Embryonic facial prominence (tissue), 1 donor: ENCODE data around the gene CAMK2N1.

ENCODE experiments used
- DNase-seq: peaks from one replicate; pipeline ENCODE4 v3.0.0-alpha.2; 2016; ENCODE audit errors: extremely low spot score

Gene CAMK2N1

DNA sequence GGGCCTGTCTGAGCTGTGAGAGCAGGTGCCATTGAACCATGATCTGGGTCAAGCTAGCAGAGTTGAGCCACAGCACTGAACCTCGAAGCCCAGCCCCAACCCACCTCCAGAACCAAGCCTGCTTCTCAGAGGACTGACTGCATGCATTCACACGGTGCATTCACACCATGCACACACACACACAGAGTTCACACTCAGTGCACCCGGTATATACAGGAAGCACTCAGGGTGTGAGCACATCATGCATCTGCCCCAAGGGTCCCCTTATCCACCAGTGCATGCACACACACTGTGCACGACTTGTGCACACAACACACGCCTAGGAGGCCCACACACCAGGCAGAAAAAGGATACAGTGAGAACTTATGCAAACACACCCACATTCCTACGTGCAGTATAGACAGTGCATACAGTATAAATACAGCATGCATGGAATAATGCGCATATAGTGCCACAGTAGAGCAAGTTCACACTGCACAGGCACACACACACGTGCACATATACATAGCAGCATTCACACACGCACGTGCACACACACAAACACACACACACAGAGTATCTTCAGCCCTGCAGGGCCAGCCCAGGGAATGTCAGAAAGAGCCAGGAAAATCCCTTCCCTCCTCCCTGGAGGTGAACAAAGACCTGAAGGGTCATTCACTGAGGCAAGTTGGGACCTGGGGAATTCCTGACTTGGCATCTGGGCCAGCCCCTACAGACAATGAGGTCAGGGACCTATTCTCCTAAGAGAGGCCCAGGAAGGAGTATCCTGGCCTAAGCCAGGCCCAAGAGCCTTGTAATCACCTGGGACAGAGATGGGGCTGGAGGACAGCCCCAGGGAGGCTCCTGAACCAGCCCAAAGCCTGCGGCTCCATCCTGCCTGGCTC lies 42.1 kb downstream of the CAMK2N1 start:
- no peak for DNase-seq

DNA sequence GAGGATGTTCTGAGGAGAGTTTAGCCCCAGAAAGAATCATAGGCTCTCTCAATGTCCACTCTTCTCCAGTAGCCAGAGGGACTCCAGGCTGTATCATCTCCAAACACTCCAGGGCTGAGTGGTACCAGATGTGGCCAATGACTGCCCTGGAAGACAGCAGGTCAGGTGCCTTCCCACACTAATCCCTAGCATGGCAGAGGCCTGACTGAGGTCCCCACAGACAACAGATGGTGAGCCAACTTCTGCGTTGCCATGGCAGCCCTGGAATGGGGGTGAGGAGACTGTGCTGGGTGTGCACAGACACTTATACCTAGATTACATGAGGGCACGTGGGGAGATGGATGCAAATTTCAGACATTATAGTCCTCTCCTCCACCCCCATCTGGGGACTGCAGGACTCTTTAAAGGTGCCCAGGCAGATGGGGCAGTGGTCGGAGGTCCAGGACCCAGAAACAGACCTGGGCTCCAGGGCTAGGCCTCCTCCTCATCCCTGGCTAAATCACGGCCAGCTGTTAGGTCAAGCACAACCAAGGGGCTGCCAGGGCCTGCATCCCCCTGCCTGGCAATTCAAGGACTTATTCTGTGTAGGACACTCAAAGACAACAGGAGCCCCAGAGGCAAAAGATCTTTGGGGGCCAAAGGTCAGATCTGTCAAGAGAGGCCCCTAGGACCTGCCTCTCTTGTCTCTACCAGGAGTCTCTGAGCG lies 42.9 kb downstream of the CAMK2N1 start:
- no peak for DNase-seq

DNA sequence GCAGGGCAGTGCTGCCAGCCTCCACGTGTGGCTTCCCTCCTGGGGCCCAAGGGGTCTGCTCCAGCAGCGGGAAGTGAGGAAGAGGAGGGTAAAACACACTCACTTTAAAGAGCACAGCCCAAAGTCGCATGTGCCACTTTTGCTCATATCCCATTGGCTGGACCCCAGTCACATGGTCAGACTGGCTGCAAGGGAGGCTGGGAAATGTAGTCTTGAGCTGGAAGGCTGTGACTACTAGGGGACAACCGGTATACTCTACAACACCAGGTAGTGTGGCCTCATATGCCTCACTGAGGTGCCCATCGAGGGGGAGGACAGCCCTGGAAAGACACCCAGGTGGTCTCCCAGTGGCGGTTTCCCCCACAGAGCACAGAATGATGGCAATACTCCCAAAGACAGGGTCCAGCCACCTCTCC lies 45.2 kb downstream of the CAMK2N1 start:
- no peak for DNase-seq

DNA sequence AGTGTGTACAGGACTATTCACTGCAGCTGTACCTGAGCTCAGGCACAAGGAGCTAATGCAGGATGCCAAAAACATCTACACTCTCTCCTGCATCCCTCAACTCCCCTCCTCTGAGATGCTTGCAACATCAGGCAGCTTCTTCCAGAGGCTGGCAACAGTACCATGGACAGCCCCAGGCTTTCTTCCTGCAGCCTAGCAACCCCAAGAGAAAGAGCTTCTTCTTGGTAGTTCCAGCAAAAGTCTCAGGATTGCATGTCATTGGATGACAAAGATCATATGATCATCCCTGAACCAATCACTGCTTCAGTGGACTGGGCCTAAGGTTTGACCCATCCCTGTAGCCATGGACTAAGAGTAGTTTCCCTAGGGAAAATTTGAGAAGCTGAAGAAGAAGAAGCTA lies 46.7 kb downstream of the CAMK2N1 start:
- DNase-seq: no peak

DNA sequence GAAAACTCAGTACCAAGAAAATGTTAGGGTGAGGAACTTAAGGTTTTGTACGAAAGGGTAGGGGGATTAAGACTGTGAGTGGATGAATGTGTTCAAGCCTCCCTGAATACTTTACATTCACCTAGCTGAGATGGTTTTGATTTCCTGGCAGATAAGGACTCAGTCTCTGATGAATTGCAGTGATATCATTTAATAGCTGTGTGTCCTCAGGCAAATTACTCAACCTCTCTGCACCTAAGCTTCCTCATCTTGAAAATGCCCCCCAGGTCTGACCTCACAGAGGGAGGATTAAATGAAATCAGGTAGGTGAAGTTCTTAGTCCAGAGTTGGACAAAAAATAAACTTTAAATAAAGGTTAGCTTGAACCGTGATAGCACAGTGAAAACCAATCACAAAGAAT lies 48.4 kb downstream of the CAMK2N1 start:
- no peak for DNase-seq

DNA sequence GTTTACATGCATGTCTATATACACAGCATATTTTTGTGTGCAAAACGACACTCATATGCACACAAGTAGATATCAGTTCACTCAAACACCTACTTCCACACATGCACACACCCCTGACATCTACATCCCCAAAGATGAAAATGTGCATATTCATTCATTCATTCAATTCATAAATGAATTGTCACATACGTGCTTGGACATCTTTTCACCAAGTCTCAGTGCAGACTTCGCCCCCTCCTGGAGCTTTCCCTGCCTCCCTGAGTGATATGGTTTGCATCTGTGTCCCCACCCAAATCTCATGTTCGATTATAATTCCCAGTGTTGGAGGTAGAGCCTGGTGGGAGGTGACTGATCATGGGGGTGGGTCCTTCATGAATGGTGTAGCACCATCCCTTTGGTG lies 53.1 kb downstream of the CAMK2N1 start:
- no peak for DNase-seq
